Mucosa of gallbladder (tissue), 1 donor: Measurements from ENCODE around the gene SLC7A6. TPM values are rescaled to one million over a fixed set of nuclear protein-coding genes. Genes with fewer than 3 reads are reported as not detected.

Source experiments
- DNase-seq: peaks from one replicate; pipeline ENCODE4 v3.0.0-alpha.2; 2020; ENCODE audit warnings: low spot score
- total RNA-seq: library from RNA; stranded (reverse); gene quantifications from one replicate; pipeline ENCODE4 v1.2.1, GENCODE V29; 2021
- donor health status: DM: no; HTN: no; CAD: no.

Gene SLC7A6
- total RNA-seq, 1 donor from 2014 or later: 13.6 TPM

DNA sequence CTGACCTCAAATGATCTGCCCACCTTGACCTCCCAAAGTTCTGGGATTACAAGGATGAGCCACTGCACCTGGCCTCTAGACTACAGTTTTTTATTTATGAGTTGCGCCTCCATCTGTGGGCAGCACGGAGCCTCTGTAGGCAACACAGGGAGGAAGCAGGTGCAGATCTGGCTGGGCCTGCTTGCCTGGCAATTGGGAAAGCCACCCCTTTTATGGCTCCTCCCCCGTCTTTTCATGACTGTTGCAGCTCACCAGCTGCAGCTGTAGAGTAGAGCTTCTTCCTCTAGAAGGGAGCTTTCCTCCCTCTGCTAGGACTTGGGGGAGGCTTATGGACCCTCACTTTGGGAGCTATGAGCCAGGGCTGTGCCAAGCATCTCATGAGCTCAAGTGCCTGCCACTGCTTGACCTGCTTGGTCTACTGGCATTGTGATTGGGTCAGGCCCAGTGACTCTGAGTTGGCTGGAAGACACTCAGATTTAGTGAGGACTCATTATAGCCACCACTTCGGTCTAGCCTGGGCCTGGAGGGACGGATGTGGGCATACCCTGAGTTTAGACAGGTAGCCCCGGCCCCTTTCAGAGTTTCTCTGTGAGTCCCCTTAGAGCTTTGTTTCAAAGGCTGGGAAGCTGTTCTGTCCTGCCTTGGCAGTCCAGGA, 6.9 kb upstream of the SLC7A6 start:
- no peak for DNase-seq

DNA sequence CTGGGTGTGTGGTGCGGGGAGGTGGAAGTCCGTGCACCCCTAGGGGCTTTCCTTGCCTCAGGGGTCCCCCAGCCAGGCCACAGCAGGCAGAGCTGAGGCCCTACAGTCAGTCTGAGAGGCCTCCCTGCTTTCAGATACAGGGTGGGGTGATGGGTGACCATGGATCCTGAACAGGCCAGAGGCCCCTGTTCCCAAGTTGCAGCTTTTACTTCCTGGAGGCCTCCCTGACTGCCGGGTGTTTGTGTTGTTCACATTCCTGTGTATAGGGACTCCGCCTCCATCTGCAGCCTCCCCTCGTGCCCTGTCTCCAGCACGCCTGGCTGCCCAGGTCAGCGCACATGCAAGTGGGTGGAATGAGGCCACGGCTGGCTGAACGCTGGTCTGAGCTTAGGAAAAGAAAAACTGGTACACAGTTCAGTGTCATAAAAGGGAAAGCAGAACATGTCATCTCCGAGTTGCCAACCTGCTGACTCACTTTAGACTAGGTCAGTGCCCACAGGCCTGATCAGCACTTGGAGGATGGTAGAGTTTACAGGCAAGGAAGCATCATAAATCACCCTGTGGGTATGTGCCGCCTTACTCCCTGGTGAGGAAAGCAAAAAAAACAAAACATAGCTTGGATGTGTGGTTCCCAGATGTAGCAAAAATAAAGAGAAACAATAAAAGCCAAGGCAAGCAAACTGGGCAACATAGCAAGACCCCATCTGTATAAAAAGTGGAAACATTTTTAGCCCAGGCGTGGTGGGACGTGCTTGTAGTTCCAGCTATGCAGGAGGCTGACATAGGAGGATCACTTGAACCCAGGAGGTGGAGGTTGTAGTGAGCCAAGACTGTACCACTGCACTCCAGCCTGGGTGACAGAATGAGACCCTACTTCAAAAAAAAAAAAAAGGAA, 6.2 kb upstream of the SLC7A6 start:
- DNase-seq: no peak

DNA sequence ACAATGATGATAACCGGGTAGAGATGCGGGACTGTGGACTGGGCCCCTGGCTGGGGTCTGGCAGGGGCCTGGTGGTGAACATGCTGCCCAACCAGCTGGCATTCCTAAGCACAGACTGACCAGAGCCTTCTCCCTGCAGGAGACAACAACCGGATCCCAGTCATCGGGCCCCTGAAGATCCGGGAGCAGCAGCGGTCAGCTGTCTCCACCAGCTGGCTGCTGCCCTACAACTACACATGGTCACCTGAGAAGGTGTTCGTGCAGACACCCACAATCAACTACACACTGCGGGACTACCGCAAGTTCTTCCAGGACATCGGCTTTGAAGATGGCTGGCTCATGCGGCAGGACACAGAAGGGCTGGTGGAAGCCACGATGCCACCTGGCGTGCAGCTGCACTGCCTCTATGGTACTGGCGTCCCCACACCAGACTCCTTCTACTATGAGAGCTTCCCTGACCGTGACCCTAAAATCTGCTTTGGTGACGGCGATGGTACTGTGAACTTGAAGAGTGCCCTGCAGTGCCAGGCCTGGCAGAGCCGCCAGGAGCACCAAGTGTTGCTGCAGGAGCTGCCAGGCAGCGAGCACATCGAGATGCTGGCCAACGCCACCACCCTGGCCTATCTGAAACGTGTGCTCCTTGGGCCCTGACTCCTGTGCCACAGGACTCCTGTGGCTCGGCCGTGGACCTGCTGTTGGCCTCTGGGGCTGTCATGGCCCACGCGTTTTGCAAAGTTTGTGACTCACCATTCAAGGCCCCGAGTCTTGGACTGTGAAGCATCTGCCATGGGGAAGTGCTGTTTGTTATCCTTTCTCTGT, 5.1 kb upstream of the SLC7A6 start:
- no peak for DNase-seq

DNA sequence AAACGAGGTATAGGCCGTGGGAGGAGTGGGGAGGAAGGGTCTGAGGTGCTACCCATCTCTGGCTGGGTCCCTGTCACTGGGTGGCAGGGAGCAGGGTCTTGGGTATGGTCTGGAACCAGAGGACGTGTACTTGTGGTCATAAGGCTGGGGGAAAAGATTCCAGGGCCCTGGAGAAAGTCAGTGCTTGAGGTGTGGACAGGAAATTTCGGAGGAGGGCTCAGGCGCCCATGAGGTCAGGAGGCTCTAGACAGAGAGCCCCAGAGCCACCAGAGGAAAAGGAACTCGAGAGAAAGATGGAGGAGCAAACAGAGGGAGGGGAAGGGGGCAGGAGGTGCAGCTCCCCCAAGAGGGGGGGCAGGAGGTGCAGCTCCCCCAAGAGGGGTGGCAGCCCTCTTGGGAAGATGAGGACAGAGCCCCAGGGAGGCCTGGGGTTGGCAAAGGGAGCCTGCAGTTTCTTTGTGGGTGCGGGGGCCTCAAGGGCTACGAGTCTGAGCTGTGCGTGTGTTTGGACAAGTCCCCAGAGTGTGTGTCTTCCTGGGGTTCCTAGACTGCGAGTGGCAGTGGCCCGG, 683 bp upstream of the SLC7A6 start:
- DNase-seq: no peak

DNA sequence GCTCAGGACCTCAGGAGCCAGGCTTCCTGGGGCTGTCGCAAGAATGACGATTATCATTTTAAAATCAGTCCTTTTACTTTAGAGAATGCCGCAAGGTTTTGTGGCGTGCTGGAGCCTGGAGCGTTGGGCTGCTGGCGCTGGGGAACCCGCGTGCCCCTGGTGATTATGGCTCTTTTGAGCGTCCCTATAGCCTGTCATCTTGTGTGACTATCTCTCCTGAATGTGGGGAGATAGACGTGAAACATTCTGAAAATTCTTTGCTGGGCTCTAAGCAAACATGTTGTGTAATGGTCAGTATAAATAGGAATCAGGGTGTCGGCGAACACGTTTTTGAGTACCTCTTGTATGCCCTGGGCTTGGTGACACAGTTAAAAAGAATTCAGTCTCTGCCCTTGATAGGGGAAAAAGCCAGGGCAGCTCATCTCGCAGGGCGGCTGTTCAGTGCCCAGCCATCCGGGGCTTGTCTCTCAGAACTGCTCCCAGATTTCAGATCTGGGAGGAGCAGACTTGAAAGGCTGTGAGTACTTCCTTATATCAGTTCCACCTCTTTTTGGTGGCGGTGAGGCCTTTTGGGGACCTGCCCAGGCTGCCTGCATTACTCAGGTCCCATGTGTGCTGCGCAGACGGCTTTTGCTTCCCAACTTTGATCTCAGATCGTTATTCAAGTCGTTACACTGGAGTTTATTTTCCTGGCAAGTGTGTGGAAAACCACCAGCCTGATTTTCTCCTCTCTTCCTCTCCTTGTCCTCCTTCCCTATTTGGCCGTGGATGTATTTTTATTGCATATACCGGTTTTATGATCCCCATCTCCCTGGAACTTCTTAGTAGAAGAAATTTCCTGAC, 973 bp downstream of the SLC7A6 start:
- DNase-seq: no peak

DNA sequence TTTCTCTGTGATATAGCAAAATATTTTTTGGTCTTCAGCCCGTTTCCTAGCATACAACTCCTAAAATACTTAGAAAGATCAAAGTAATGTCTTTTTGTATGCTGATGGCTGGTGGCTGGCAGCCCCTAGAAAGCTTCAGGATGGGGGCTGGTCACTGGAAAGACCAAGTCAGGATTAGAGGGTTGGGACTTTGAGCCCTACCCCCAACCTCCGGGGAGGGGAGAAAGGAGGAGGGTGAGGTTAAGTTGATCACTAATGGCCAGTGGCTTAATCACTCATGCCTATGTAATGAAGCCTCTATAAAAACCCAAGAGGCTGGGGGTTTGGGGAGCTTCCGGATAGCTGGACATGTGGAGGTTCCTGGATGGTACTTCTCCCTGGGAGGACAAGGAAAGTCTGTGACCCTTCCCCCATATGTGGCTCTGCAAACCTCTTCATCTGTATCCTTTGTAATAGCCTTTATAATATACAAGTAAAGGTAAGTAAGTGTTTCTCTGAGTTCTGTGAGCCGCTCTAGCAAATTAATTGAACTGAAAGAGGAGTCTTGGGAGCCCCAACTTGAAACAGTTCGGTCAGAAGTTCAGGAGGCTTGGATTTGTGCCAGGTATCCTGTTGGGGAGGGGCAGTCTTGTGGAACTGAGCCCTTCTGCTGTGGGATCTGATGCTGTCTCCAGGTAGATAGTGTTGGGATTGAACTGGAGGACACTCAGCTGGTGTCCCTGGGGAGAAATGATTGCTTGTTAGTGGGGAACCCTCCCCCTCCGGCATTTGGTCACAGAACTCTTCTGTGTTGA, 3.5 kb downstream of the SLC7A6 start:
- no peak for DNase-seq

DNA sequence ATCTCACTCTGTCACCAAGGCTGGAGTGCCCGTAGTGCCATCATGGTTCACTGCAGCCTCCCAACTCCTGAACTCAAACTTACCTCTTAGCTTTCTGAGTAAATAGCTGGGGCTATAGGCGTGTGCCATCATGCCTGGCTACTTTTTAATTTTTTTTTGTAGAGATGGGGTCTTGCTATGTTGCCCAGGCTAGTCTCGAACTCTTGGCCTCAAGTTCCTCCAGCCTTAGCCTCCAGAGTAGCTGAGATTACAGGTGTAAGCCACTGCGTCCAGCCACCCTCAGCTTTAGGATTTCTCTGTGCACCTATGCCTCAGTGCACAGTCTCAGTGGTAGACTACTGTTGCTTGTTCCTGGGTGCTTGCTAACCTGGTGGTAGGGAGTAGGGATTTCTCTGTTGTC, 5.5 kb downstream of the SLC7A6 start:
- DNase-seq: no peak

DNA sequence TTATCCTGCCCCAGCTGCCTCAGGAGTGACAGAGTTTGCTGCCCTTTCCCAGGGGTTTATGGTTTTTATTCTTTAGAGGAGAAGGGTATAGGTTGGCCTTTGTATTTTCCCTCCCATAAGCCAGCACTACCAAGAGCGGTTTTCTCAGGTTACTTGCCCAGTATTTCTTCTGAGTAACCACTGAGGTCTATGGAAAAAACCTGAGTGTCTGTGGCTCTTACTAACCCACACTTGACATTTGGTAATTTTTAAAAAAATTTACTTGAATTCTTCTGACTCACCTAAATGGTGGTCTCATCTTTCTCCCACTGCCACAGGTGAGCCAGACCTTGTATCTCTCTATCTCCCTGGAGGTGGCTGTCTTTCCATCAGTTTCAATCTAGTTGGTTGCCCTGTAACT, 6.0 kb downstream of the SLC7A6 start:
- no peak for DNase-seq

DNA sequence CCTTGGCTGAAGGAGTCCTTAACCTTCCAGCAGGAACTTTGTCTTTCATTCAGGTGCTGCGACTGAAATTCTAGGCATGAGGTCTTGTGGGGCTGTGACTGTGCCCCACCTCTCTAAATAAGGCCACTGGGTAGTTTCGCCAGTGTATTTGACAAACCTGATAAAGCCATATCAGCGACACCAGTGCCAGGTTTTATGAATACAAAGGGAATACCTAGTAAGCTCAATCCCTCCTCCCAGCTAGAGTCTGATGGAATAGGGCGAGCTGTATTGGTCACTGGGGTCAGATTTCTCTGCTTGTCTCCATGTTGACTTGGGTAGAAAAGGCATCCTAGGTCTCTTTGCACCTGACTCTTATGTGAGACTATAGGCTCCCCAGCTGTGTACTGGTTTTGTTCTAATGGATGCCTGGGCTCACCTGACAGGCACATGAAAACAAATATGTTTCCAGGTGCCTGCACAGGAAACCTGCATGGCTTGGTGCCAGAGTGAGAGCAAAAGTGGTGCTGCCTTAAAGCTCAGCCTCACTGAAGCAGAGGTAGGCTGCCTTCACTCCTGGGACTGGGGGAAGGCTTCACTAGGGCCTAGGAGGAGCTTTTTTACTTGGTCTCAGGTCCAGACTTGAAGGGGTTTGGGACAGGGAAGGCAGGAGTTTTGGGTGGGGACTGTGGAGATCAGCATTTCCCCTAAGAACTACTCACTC, 8.3 kb downstream of the SLC7A6 start:
- no peak for DNase-seq

DNA sequence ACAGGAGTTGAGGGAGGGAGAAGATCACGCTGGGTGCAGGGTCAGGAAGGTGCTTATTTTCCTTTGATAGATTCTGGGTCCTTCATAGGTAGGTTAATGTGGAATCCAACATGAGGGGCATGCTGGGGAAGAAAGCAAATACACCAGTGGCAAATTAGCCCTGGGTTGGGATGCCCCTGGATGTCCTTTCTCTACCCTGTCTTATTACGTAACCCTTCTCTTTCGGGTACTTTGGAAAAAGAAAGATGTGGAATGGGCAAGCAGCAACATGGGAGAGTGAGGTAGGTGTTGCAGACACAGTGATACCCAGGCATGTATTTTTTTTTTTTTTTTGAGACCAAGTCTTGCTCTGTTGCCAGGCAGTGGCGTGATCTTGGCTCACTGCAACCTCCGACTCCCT, 9.1 kb downstream of the SLC7A6 start:
- no peak for DNase-seq

DNA sequence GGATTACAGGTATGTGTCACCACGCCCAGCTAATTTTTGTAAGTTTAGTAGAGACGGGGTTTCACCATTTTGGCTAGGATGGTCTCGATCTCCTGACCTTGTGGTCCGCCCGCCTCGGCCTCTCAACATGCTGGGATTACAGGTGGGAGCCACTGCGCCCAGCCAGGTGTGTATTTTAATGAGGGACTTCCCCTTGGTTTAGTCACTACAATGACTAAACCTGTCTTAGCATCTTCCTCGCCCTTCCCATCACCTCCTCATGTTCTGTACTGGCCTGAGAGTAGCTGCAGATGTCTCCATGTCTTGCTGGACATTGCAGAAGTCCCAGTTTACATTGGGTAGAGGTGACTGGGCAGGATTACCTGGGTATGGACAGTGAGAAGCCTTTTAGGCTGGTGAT, 9.6 kb downstream of the SLC7A6 start:
- no peak for DNase-seq

DNA sequence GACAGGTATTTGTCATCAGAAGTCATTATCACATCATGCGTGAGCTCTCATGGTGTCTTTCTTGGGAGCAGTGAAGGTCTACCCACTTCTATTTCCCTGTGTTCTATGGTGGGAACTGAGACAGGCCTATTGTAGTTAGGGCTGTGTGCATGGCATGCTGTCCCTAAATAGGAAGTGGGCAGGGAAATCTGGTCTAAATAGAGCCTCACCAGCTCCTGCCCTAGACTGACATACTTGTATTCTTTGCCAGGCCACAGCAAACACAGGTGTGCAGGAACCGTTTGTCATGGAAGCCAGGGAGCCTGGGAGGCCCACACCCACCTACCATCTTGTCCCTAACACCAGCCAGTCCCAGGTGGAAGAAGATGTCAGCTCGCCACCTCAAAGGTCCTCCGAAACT, 10.1 kb downstream of the SLC7A6 start:
- no peak for DNase-seq

DNA sequence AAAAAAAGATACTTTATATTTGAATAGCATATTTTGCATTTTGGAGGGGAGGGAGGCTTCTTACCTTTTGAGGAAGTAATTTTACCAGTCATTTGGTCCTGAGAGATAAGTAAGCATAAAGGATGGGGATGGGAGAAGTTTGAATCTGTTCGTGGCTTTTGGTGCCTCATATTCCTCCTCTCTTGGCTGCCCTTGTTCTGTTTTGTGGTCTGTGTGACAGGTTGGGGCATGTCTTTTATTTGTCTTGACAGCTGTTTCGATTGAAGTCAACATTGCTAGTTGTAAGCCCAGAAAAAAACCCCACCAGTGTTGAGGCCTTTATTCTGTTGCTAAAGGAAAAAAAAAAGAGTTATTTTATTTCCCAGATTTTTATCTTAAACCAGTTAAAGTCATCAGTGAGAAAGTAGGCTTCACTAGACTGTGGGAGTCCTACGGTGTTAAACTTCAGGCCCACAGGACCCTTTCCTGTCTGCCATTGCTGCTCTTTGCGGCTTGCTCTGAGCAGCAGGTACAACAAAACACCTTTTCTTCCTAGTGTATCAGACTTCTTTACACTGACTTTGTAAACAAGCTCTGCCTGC, 11.4 kb downstream of the SLC7A6 start:
- DNase-seq: no peak

DNA sequence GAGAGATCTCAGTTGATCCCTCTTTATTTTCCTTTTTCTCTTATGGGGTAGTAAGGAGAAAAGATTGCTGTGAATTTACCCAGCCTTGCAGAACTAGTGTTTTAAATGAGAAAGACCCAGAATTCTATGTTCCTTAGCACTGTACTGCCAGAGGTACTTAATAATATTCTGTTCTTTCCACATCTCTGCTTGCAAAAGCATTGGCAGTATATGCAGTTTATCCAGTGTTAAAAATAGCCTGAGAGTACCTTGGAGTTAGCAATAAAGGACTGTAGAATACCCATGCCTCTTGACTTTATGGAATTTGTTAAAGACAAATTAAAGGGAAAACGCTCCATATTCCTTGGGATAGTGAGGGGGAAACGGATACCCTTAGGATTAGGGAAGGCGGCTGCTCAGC, 11.9 kb downstream of the SLC7A6 start:
- DNase-seq: no peak

DNA sequence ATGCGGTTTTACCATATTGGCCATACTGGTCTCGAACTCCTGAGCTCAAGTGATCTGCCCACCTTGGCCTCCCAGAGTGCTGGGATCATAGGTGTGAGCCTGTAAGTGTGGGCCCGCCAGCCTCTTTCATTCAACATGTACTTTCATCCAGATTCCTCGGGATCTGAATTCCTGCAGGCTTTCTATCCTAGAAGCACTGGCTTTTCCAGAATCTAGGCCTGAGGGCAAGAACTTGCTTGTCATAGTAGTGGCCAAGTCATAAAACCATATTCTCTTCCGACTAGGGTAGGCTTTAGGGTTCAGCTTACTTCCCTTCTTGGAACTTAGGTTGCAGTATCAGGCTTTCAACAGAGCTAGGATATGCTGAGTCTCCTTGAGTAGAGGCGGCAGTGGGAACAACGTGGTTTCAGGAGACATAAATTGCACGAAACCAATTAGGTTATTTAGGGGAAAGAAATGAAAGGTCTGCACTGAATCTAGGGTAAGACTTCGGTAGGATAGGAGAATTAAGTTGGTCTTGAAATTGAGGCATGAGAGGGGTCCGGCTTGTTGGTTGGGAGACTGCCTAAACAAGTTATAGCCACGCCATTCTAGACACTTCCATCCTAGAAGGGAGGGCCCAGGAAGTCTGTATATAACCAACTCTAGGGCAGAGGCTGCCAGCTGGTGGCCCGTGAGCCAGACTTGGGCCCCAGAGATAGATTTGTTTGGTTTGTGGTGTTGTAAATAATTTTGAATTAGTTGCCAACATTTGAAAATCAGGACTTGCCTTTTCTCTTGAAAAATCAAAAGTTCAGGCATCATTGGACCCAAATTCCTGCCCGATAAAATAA, 15.6 kb downstream of the SLC7A6 start:
- no peak for DNase-seq

DNA sequence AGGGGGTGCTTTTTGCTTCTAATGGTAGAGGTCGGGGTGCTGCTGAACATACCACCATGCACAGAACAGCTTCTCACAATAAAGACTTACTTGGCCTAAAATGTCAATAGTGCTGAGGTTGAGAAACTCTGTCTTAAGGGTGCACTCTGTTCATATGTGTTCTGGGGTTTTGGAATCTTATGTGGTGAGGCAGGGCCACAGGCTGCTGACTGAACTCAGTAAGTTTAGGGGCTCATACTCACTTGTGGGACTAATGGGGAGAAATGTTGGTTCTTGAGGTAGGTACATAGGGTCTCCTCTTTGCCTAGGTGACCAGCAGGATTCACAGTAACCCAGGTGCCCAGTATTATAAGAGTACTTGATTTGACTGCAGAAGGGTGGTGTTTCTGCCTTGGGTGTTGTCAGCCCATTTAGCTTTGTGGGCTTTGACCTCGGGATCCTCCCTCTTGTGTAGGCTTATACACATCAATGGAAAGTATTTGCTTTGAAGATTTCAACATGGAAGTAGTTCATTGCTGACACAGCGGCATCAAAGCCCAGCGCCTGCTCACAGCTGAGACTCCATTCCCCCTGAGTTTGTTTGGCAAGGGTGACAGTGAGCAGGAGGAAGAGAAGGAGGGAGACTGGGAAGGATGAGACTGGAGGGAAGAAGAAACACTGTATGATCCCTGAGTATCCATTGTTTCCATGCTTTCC, 17.2 kb downstream of the SLC7A6 start:
- DNase-seq: no peak

DNA sequence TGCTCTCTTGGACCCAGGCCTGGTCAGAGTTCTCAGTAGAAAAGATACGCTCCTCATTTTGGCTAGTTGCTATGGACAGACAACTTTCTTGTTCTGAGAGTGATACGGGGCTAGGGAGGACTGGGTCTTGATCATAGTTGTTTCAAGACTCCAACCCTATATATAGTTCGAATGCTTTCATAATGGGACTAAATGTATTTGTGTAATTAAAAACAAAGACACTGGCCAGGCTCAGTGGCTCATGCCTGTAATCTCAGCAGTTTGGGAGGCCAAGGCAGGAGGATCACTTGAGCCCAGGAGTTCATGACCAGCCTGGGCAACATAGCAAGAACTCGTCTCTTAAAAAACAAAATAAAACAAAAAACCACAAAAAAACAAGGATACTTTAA, 17.7 kb downstream of the SLC7A6 start:
- no peak for DNase-seq

DNA sequence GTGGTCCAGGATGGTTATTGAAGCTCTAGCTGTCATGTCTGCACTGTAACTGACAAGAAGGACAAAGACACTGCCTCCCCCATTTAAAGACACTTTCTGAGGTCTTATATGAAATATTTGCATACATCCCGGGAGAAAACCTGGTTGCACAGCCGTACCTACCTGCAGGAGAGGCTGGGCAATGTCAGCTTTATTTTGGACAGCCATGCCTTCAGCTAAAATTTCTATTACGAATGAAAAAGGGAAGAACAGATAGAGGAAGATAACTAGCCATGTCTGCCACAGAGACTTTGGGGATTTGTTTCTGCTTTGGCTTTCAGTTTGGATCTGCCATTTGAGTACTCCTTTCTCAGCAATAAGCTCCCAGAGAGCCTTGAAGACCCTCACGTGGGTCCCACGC, 19.0 kb downstream of the SLC7A6 start:
- DNase-seq: no peak
